Adrenal gland (tissue), 5 donors: ENCODE results near the gene SUSD3.

Source experiments
- CTCF ChIP-seq, 6 experiments: fragments of 450-650 bp in 4 of 6; fragments of 200-600 bp in 2 of 6; sonication (generic) in 1 of 6; IDR thresholded peaks; 1 replicate in 5 of 6; 2 replicates in 1 of 6; pipeline versions ENCODE4 v1.5.1 to v1.8.0; 2016 to 2021; ENCODE audit warnings: antibody characterized with exemption in 6 of 6, mild to moderate bottlenecking in 2 of 6, moderate library complexity in 1 of 6
- POLR2A ChIP-seq, 2 donors: fragments of 450-650 bp; IDR thresholded peaks; one replicate each; pipeline ENCODE4 v1.6.1; 2017; ENCODE audit warnings: antibody characterized with exemption in 2 of 2, mild to moderate bottlenecking in 2 of 2, moderate library complexity in 1 of 2
- donor health status: DM: no; HTN: no; CAD: no.

GRCh38 chr9:93127395-93127911 lies 69.0 kb downstream of the SUSD3 start:
- TF ChIP-seq CTCF (IDR thresholded peaks at IDR 0.05), result no peak
- no peak for TF ChIP-seq POLR2A (IDR thresholded peaks at IDR 0.05)
